K562 (cell line): ENCODE results near the gene PREX1. TPM values are rescaled to one million over a fixed set of nuclear protein-coding genes. Genes with fewer than 3 reads are reported as not detected.

Source experiments
- ATAC-seq: fragments of 200-7000 bp; cut with Tn5 transposase; 3 replicates; pipeline ENCODE4 v1.9.1; 2020; ENCODE audit warnings: moderate library complexity
- BruUV-seq: library from RNA; stranded (reverse); fragments of 400-500 nt; replicated peaks from 2 replicates; lab custom pipeline; 2021; lab: Mats Ljungman, UMichigan
- CTCF ChIA-PET: fragments of 300-600 bp; formaldehyde crosslinking; extraction: SDS; loops from one replicate; lab custom pipeline; 2021; ENCODE audit warnings: low intra/inter-chr PET ratio; lab: Yijun Ruan, JAX
- POLR2A ChIA-PET: fragments of 300-600, 350-650 bp; sonication (Branson Sonifier 250); formaldehyde crosslinking; extraction: SDS; loops from one replicate; lab custom pipeline; 2021; ENCODE audit warnings: antibody characterized with exemption, inconsistent platforms; lab: Yijun Ruan, JAX
- DNase-seq, 4 experiments: peaks; one replicate each; pipeline versions ENCODE4 v3.0.0 to v3.0.0-alpha.2; 2011 to 2018; ENCODE audit warnings: low spot score in 3 of 4, mixed read lengths in 3 of 4; ENCODE audit errors: extremely low read depth in 1 of 4
- FAIRE-seq: peaks from 2 replicates; lab custom pipeline; 2011; peaks lifted over from hg19 to GRCh38; lab: Jason Lieb, UNC
- H2AFZ ChIP-seq: 2 replicates; pipeline ENCODE4 v1.6.0; 2011; ENCODE audit warnings: low read depth, low read length, control low read depth, inconsistent platforms
- H3K27ac ChIP-seq: fragments of 200-600 bp; 3 replicates; pipeline ENCODE4 v1.8.0; 2011; ENCODE audit warnings: low read depth, mild to moderate bottlenecking, control low read depth, inconsistent platforms, low read length, moderate library complexity, mixed read lengths; ENCODE audit errors: extremely low read depth
- H3K27me3 ChIP-seq, 2 experiments: fragments of 300-600 bp in 1 of 2; 2 replicates in 1 of 2; 3 replicates in 1 of 2; pipeline versions ENCODE4 v1.6.0 to v1.8.0; 2011; ENCODE audit warnings: inconsistent platforms in 2 of 2, low read length in 2 of 2, mild to moderate bottlenecking in 1 of 2, mixed read lengths in 1 of 2, moderate library complexity in 1 of 2; ENCODE audit not compliant: control insufficient read depth in 2 of 2, insufficient read depth in 2 of 2
- H3K36me3 ChIP-seq: fragments of 300-600 bp; 3 replicates; pipeline ENCODE4 v1.8.0; 2011; ENCODE audit warnings: mild to moderate bottlenecking, low read length, inconsistent platforms; ENCODE audit not compliant: control insufficient read depth, insufficient read depth
- H3K4me1 ChIP-seq, 2 experiments: fragments of 200-600 bp in 1 of 2; replicated peaks in 1 of 2; 2 replicates in 1 of 2; 3 replicates in 1 of 2; pipeline versions ENCODE4 v1.5.1 to v1.8.0; 2011; ENCODE audit warnings: inconsistent platforms in 2 of 2, low read length in 2 of 2, mild to moderate bottlenecking in 1 of 2, mixed read lengths in 1 of 2, moderate library complexity in 1 of 2; ENCODE audit not compliant: control insufficient read depth in 2 of 2, insufficient read depth in 2 of 2
- H3K4me2 ChIP-seq: 2 replicates; pipeline ENCODE4 v1.6.1; 2011; ENCODE audit warnings: low read length, control low read depth, inconsistent platforms, mixed read lengths; ENCODE audit not compliant: insufficient read depth
- H3K4me3 ChIP-seq: fragments of 200-600 bp; sonication (generic), shearing (Covaris generic); 2 replicates; pipeline ENCODE4 v1.5.1; 2016; ENCODE audit warnings: control low read depth, inconsistent platforms
- H3K79me2 ChIP-seq: fragments of 200-600 bp; 3 replicates; pipeline ENCODE4 v1.8.0; 2011; ENCODE audit warnings: low read length, inconsistent platforms; ENCODE audit not compliant: control insufficient read depth, insufficient read depth
- H3K9ac ChIP-seq, 2 experiments: 2 replicates each; pipeline versions ENCODE4 v1.6.0 to v1.6.1; 2011; ENCODE audit warnings: low read depth in 2 of 2, low read length in 2 of 2, control low read depth in 1 of 2, inconsistent platforms in 1 of 2, mild to moderate bottlenecking in 1 of 2, mixed read lengths in 1 of 2; ENCODE audit not compliant: insufficient read depth in 1 of 2
- H3K9me1 ChIP-seq: one replicate; pipeline ENCODE4 v1.6.0; 2011; ENCODE audit warnings: inconsistent platforms, mild to moderate bottlenecking, low read length, moderate library complexity; ENCODE audit not compliant: control insufficient read depth, insufficient read depth
- H3K9me3 ChIP-seq: replicated peaks from 2 replicates; pipeline ENCODE4 v1.5.1; 2011; ENCODE audit warnings: low read depth, low read length, inconsistent platforms; ENCODE audit not compliant: control insufficient read depth, insufficient read depth
- H4K20me1 ChIP-seq: replicated peaks from 2 replicates; pipeline ENCODE4 v1.6.1; 2011; ENCODE audit warnings: low read length, inconsistent platforms, mixed read lengths; ENCODE audit not compliant: control insufficient read depth, insufficient read depth
- ARNT ChIP-seq, 2 experiments: fragments of 450-650 bp; IDR thresholded peaks; 2 replicates each; pipeline ENCODE4 v1.6.1; 2016; ENCODE audit warnings: mild to moderate bottlenecking in 1 of 2
- CEBPZ ChIP-seq: fragments of 150-350 bp; IDR thresholded peaks from 2 replicates; pipeline ENCODE4 v1.6.1; 2014; ENCODE audit warnings: low read depth, mild to moderate bottlenecking, low read length, borderline replicate concordance
- CTCFL ChIP-seq: IDR thresholded peaks from 2 replicates; pipeline ENCODE4 v1.6.1; 2011; ENCODE audit warnings: borderline replicate concordance, low read depth, mild to moderate bottlenecking, moderate library complexity, low read length; ENCODE audit not compliant: insufficient read depth, poor library complexity, severe bottlenecking
- HDAC1 ChIP-seq, 2 experiments: fragments of 450-650 bp; IDR thresholded peaks; 2 replicates each; pipeline ENCODE4 v1.6.1; 2016 to 2017; ENCODE audit warnings: inconsistent platforms in 1 of 2, mild to moderate bottlenecking in 1 of 2, moderate library complexity in 1 of 2
- HNRNPUL1 ChIP-seq: fragments of 200-400 bp; formaldehyde crosslinking; IDR thresholded peaks from 2 replicates; pipeline ENCODE4 v1.6.1; 2017; ENCODE audit warnings: low read length
- PHF8 ChIP-seq: fragments of 200-600 bp; sonication (generic); IDR thresholded peaks from 2 replicates; pipeline ENCODE4 v1.6.1; 2012; ENCODE audit warnings: mixed run types, mild to moderate bottlenecking, inconsistent platforms, low read length, moderate library complexity, borderline replicate concordance
- SNRNP70 ChIP-seq: fragments of 200-400 bp; formaldehyde crosslinking; optimal IDR thresholded peaks from 2 replicates; pipeline ENCODE3; 2017; ENCODE audit warnings: low read depth, low read length
- THRA ChIP-seq: fragments of 450-650 bp; IDR thresholded peaks from 2 replicates; pipeline ENCODE4 v1.6.1; 2017; ENCODE audit warnings: mild to moderate bottlenecking, moderate library complexity
- ZNF316 ChIP-seq: fragments of 450-650 bp; IDR thresholded peaks from 2 replicates; pipeline ENCODE4 v1.6.1; 2016
- ZNF764 ChIP-seq: fragments of 250-450 bp; sonication (Bioruptor Pico); IDR thresholded peaks from 2 replicates; pipeline ENCODE4 v1.4.0; 2020; ENCODE audit warnings: low read depth, mild to moderate bottlenecking, moderate library complexity
- WGBS: fragments of 100-300 bp; shearing (Covaris generic); methylation state at CpG from one replicate; pipeline ENCODE4 v1.1.6; 2016; ENCODE audit warnings: low coverage, mixed read lengths; ENCODE audit not compliant: insufficient coverage; ENCODE audit errors: missing lambda C conversion rate; 5-methylcytosine and 5-hydroxymethylcytosine counted together
- in situ Hi-C: fragments of 300-500 bp; cut with MboI; formaldehyde crosslinking; loops from 4 replicates; pipeline ENCODE4 v1.15.0; 2018; ENCODE audit warnings: inconsistent platforms, mixed read lengths
- intact Hi-C: fragments of 100-400 bp; cut with micrococcal nuclease; formaldehyde crosslinking; loops from 2 replicates; pipeline ENCODE4 v1.14.2; 2022
- polyA plus RNA-seq, 8 experiments: library from polyadenylated mRNA; depleted of rRNA in 4 of 8; stranded (reverse) in 5 of 8; unstranded in 3 of 8; fragments of >200 nt; fragmentation: Nextera tagmentation in 2 of 8; fragmentation: Illumina TruSeq in 1 of 8; extraction: Ambion mirVana in 2 of 8; extraction: Trizol in 1 of 8; gene quantifications; 2 replicates each; pipeline versions ENCODE4 v1.2.1 to v1.2.3, GENCODE V29; 2011 to 2014; ENCODE audit warnings: inconsistent platforms in 1 of 8, missing spikeins in 1 of 8
- total RNA-seq, 7 experiments: library from RNA; depleted of rRNA in 6 of 7; stranded (reverse); fragments of >200 nt in 6 of 7; fragmentation: Illumina TruSeq in 2 of 7; extraction: Trizol in 2 of 7; gene quantifications; 2 replicates each; pipeline versions ENCODE4 v1.2.1 to v1.2.3, GENCODE V29; 2011 to 2021; ENCODE audit warnings: low replicate concordance in 1 of 7
- TF ChIP-seq, protein P1 (sequence below): sonication (generic); formaldehyde crosslinking; IDR thresholded peaks from 2 replicates; pipeline ENCODE4 v1.8.0; 2023; ENCODE audit warnings: mild to moderate bottlenecking, missing genetic modification reagents

The PREX1 gene
- total and polyA plus RNA-seq, 9 of the 15 experiments (the other 6 are each of a cell fraction or from before 2014, with no cell fraction given), result 0.37 to 10.4 (median 4.8) TPM

- FAIRE-seq, result no peak
- peaks cover 4 to 12% of the 10 kb centered on the region in 2 experiments for H3K4me1 ChIP-seq
- peaks cover 0 to 5% of the 10 kb centered on the region in 2 experiments; a peak in 2 of 5 replicates for H3K27me3 ChIP-seq
- POLR2A ChIA-PET, result interaction anchor here (0.6 kb wide), 1 partner anchor 10 kb away, joined by 3 read pairs; no protein-coding TSS in a partner anchor
- H4K20me1 ChIP-seq, result peaks cover 7% of the 10 kb centered on the region
- H2AFZ ChIP-seq, result no peak overlapping the region
- peaks cover 3% of the 10 kb centered on the region for H3K9me1 ChIP-seq
- no peak overlapping the region for H3K27ac ChIP-seq
- no TSS peak for BruUV-seq
- peak overlapping the region in 1 of 2 experiments; percentile 36; a peak in 1 of 4 replicates for H3K9ac ChIP-seq
- in situ Hi-C loops (no loop called here), intact Hi-C loops (no loop called here)
- DNase-seq, result no peak
- H3K4me2 ChIP-seq, result no peak overlapping the region; the same call in 1 of the 2 replicates
- H3K79me2 ChIP-seq, result no peaks in the 10 kb centered on the region
- H3K9me3 ChIP-seq, result no peaks in the 10 kb centered on the region
- 4% methylated on average over 4 of the region's 4 CpGs for WGBS
- no peaks in the 10 kb centered on the region for H3K36me3 ChIP-seq
- CTCF ChIA-PET, result no interaction called here
- ATAC-seq, result no peak
- no peak overlapping the region for H3K4me3 ChIP-seq
- TF ChIP-seq ZNF316, result no peak
- TF ChIP-seq PHF8, result no peak
- TF ChIP-seq, protein P1, sequence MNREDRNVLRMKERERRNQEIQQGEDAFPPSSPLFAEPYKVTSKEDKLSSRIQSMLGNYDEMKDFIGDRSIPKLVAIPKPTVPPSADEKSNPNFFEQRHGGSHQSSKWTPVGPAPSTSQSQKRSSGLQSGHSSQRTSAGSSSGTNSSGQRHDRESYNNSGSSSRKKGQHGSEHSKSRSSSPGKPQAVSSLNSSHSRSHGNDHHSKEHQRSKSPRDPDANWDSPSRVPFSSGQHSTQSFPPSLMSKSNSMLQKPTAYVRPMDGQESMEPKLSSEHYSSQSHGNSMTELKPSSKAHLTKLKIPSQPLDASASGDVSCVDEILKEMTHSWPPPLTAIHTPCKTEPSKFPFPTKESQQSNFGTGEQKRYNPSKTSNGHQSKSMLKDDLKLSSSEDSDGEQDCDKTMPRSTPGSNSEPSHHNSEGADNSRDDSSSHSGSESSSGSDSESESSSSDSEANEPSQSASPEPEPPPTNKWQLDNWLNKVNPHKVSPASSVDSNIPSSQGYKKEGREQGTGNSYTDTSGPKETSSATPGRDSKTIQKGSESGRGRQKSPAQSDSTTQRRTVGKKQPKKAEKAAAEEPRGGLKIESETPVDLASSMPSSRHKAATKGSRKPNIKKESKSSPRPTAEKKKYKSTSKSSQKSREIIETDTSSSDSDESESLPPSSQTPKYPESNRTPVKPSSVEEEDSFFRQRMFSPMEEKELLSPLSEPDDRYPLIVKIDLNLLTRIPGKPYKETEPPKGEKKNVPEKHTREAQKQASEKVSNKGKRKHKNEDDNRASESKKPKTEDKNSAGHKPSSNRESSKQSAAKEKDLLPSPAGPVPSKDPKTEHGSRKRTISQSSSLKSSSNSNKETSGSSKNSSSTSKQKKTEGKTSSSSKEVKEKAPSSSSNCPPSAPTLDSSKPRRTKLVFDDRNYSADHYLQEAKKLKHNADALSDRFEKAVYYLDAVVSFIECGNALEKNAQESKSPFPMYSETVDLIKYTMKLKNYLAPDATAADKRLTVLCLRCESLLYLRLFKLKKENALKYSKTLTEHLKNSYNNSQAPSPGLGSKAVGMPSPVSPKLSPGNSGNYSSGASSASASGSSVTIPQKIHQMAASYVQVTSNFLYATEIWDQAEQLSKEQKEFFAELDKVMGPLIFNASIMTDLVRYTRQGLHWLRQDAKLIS (CRISPR knock-in tag), result no peak
- TF ChIP-seq CEBPZ, result no peak
- TF ChIP-seq CTCFL, result no peak
- TF ChIP-seq ARNT (IDR thresholded peaks at IDR 0.05), result no peak
- TF ChIP-seq ZNF764 (CRISPR knock-in tag), result no peak
- TF ChIP-seq SNRNP70, result no peak
- TF ChIP-seq HDAC1 (IDR thresholded peaks at IDR 0.05), result no peak
- no peak for TF ChIP-seq HNRNPUL1
- no peak for TF ChIP-seq THRA
Observed at GRCh38 chr20:48800177-48800576, 27.6 kb downstream of the PREX1 start.
